DND-41 (cell line): ENCODE results near the gene EML1.

Experiments
- ATAC-seq: fragments of 200-7000 bp; cut with Tn5 transposase; 3 replicates; pipeline ENCODE4 v1.9.1; 2021; ENCODE audit warnings: low read depth; ENCODE audit not compliant: insufficient read depth
- DNase-seq: peaks from one replicate; pipeline ENCODE4 v3.0.0-alpha.2; 2020
- H2AFZ ChIP-seq: 2 replicates; pipeline ENCODE4 v1.6.0; 2012; ENCODE audit warnings: low read depth, low read length
- H3K27ac ChIP-seq: 2 replicates; pipeline ENCODE4 v1.5.1; 2012; ENCODE audit warnings: low read length, inconsistent platforms
- H3K27me3 ChIP-seq: fragments of 200-600 bp; sonication (generic); 2 replicates; pipeline ENCODE4 v1.6.0; 2012; ENCODE audit warnings: low read length, mild to moderate bottlenecking, inconsistent platforms; ENCODE audit not compliant: insufficient read depth, poor library complexity
- H3K36me3 ChIP-seq: 2 replicates; pipeline ENCODE4 v1.5.1; 2012; ENCODE audit warnings: low read length, inconsistent platforms; ENCODE audit not compliant: insufficient read depth
- H3K4me1 ChIP-seq: 2 replicates; pipeline ENCODE4 v1.5.1; 2012; ENCODE audit warnings: mild to moderate bottlenecking, low read length; ENCODE audit not compliant: insufficient read depth
- H3K4me2 ChIP-seq: 2 replicates; pipeline ENCODE4 v1.6.0; 2012; ENCODE audit warnings: mild to moderate bottlenecking, moderate library complexity, low read length, inconsistent platforms; ENCODE audit not compliant: insufficient read depth
- H3K4me3 ChIP-seq, 2 experiments: fragments of 200-600 bp in 1 of 2; shearing (Covaris generic) in 1 of 2; 2 replicates each; pipeline ENCODE4 v1.5.1; 2012 to 2016; ENCODE audit warnings: inconsistent platforms in 2 of 2, low read length in 2 of 2, mild to moderate bottlenecking in 2 of 2, low read depth in 1 of 2, moderate library complexity in 1 of 2
- H3K79me2 ChIP-seq: 2 replicates; pipeline ENCODE4 v1.6.0; 2012; ENCODE audit warnings: low read length, inconsistent platforms; ENCODE audit not compliant: insufficient read depth
- H3K9ac ChIP-seq: 2 replicates; pipeline ENCODE4 v1.6.0; 2012; ENCODE audit warnings: low read depth, mild to moderate bottlenecking, inconsistent platforms, low read length, moderate library complexity
- H3K9me3 ChIP-seq: 2 replicates; pipeline ENCODE4 v1.5.1; 2012; ENCODE audit warnings: low read length, moderate library complexity, mild to moderate bottlenecking, inconsistent platforms; ENCODE audit not compliant: insufficient read depth, severe bottlenecking
- H4K20me1 ChIP-seq: 2 replicates; pipeline ENCODE4 v1.6.0; 2012; ENCODE audit warnings: low read length; ENCODE audit not compliant: insufficient read depth
- EZH2 ChIP-seq: IDR thresholded peaks from 3 replicates; pipeline ENCODE4 v1.6.1; 2012; ENCODE audit warnings: borderline replicate concordance, low read depth, mild to moderate bottlenecking, moderate library complexity, low read length, inconsistent platforms; ENCODE audit not compliant: severe bottlenecking
- TF ChIP-seq, protein P1 (sequence below): IDR thresholded peaks from 2 replicates; pipeline ENCODE4 v1.5.1; 2012; ENCODE audit warnings: borderline replicate concordance, low read length, moderate library complexity, mild to moderate bottlenecking; ENCODE audit not compliant: poor library complexity, severe bottlenecking; ENCODE audit errors: extremely low read depth

The EML1 gene

DNA sequence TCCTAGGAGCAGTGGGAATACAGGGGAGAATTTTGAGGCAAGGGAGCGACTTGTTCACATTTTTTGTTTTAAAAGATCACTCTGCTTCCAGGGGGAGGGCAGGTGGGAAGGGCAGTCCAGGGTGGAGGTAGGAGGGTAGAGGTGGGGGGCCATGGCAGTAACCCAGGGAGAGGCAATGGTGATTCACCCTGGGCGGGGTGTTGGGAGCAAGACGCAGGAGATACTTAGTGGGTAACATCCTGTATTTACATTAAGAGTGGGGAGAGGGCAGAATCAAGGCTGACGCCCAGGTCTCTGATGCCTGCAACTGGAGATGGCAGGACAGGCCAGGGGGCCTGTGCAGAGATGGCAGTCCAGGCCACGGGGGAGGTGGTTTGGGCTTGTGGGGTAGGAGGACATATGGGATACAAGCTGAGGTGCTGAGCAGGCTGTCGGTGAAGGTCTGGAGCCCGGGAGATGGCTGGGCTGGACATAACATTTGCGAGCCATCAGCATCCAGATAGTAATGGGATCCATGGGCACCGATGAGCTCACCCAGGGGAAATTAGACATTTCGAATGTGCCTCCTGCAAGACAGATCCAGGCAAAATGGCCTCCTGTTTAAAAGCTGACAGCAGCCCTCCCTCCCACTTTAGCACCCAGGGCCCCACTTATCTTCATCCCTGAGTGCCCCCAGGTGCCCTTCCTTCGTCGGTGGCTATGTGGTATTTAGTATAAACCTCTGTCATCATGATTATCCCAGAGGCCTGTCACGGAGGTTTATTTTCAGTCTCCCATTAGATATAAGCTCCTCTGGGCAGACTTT is 9.3 kb downstream of the EML1 start:
- Histone ChIP-seq H4K20me1 (no peaks in the 10 kb centered on the region; the same call in 1 of the 2 replicates), H3K9me3 (no peaks in the 10 kb centered on the region), H3K79me2 (no peaks in the 10 kb centered on the region), H3K4me1 (no peaks in the 10 kb centered on the region), H3K4me2 (no peak overlapping the region), H3K36me3 (no peaks in the 10 kb centered on the region), H3K9ac (no peak overlapping the region), H3K27ac (no peak overlapping the region), H3K4me3 (no peak overlapping the region), H3K27me3 (peaks cover 42% of the 10 kb centered on the region), H2AFZ (no peak overlapping the region)
- DNase-seq (no peak), ATAC-seq (no peak)
- TF ChIP-seq, protein P1, sequence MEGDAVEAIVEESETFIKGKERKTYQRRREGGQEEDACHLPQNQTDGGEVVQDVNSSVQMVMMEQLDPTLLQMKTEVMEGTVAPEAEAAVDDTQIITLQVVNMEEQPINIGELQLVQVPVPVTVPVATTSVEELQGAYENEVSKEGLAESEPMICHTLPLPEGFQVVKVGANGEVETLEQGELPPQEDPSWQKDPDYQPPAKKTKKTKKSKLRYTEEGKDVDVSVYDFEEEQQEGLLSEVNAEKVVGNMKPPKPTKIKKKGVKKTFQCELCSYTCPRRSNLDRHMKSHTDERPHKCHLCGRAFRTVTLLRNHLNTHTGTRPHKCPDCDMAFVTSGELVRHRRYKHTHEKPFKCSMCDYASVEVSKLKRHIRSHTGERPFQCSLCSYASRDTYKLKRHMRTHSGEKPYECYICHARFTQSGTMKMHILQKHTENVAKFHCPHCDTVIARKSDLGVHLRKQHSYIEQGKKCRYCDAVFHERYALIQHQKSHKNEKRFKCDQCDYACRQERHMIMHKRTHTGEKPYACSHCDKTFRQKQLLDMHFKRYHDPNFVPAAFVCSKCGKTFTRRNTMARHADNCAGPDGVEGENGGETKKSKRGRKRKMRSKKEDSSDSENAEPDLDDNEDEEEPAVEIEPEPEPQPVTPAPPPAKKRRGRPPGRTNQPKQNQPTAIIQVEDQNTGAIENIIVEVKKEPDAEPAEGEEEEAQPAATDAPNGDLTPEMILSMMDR: no peak
- TF ChIP-seq EZH2: no peak

GRCh38 chr14:99803106-99803775 is 10.0 kb downstream of the EML1 start:
- ATAC-seq: no peak

DNA sequence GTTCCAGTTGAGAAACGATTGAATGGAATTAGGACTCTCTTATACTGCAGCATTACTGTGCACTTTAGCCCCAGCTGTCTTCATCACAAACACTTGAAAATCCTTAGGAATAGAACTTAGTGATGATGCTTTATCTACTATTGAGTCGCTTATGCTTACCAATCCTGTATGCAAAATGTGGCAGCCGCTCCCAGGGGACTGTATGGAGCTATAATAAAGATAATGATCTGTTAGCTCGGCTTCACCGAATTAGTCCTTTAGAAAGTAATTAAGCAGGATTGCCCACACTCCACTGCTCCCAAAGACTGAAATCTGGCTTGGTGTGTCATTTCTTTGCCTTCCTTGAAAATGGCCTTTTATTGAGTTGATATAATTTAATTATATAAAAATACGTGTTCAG is 10.6 kb downstream of the EML1 start:
- TF ChIP-seq, protein P1: no peak
- TF ChIP-seq EZH2: no peak
- no peak overlapping the region for H3K4me2 ChIP-seq
- no peak for ATAC-seq
- no peaks in the 10 kb centered on the region for H3K4me1 ChIP-seq
- H3K9ac ChIP-seq: no peak overlapping the region
- no peaks in the 10 kb centered on the region for H3K9me3 ChIP-seq
- no peaks in the 10 kb centered on the region for H3K36me3 ChIP-seq
- peaks cover 41% of the 10 kb centered on the region for H3K27me3 ChIP-seq
- no peaks in the 10 kb centered on the region for H3K79me2 ChIP-seq
- H2AFZ ChIP-seq: no peak overlapping the region
- H3K4me3 ChIP-seq: no peak overlapping the region
- DNase-seq: no peak
- H3K27ac ChIP-seq: no peak overlapping the region
- no peaks in the 10 kb centered on the region; the same call in 1 of the 2 replicates for H4K20me1 ChIP-seq

More at GRCh38 chr14:99803106-99803775, 10.0 kb downstream of the EML1 start:
- H3K27me3 ChIP-seq: peaks cover 41% of the 10 kb centered on the region
- H4K20me1 ChIP-seq: no peaks in the 10 kb centered on the region; the same call in 1 of the 2 replicates
- no peaks in the 10 kb centered on the region for H3K36me3 ChIP-seq
- H3K9me3 ChIP-seq: no peaks in the 10 kb centered on the region
- H3K9ac ChIP-seq: no peak overlapping the region
- H3K4me1 ChIP-seq: no peaks in the 10 kb centered on the region
- H2AFZ ChIP-seq: no peak overlapping the region
- DNase-seq: no peak
- TF ChIP-seq EZH2: no peak
- TF ChIP-seq, protein P1: no peak
- no peaks in the 10 kb centered on the region for H3K79me2 ChIP-seq
- no peak overlapping the region for H3K4me3 ChIP-seq
- H3K4me2 ChIP-seq: no peak overlapping the region
- H3K27ac ChIP-seq: no peak overlapping the region
